Measurements from ENCODE around the gene DNAH8. TPM values are rescaled to one million over a fixed set of nuclear protein-coding genes. Genes with fewer than 3 reads are reported as not detected.

DNAH8 gene
- total and polyA plus RNA-seq, 4 donors = 0.01 to 0.37 (median 0.11) TPM

DNA sequence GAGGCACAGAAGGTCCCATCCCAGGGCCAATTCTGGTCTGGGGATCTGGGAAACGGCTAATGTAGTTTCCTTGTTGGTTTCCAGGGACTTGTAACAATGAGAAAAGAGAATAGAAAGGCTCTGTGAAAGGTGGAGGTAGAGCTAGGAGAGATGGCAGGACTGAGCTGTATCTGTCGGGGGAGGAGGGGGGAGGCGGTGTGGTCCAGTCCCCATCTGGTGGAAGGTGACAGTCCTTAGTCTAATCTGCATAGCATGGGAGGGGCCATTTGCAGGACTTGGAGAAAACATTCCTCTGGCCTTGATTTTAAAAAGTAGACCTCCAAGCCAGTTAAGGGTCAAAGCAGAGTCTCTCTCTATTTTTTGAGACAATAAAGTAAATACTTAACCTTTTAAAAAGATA lies 137.1 kb downstream of the DNAH8 start:
- 87 to 92% methylated on average over 3 of the region's 3 CpGs for WGBS, 2 donors

DNA sequence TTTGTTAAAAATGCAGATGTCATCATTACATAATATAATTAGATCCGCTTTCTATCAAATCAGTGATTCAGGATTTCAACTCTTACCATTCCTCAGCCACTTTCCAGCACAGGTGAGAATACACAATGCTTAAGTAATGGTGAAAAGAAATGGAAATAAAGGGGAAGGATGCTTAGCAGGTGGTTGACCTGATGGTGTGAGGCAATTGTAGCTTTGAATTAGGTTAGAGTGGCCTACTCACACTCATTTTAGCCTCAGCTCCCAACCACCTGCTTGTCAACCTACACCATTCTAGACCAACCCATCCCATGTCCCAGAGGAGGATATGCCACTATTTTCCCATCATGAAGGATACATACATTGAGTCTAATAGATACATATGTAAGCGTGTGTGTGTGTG lies 138.1 kb downstream of the DNAH8 start:
- Histone ChIP-seq H3K27me3 (ENCODE audit: control insufficient read depth in 3 of 3, insufficient read depth in 3 of 3, low read length in 2 of 3) (peaks cover 0 to 2% (median 0%) of the 10 kb centered on the region in 3 donors), H3K4me1 (ENCODE audit: control insufficient read depth in 5 of 5, insufficient read depth in 5 of 5, low read length in 5 of 5) (no peaks in the 10 kb centered on the region), H3K27ac (ENCODE audit: low read depth in 1 of 2, low read length in 1 of 2) (no peak overlapping the region), H3K36me3 (ENCODE audit: control insufficient read depth in 4 of 4, insufficient read depth in 4 of 4, low read length in 4 of 4) (no peaks in the 10 kb centered on the region), H3K4me3 (no peak overlapping the region), H3K9me3 (ENCODE audit: control insufficient read depth in 4 of 4, insufficient read depth in 3 of 4, low read length in 3 of 4) (no peaks in the 10 kb centered on the region), H3K9ac (ENCODE audit: insufficient read depth in 1 of 2, low read length in 2 of 2) (no peak overlapping the region)
- TF ChIP-seq, protein P1, sequence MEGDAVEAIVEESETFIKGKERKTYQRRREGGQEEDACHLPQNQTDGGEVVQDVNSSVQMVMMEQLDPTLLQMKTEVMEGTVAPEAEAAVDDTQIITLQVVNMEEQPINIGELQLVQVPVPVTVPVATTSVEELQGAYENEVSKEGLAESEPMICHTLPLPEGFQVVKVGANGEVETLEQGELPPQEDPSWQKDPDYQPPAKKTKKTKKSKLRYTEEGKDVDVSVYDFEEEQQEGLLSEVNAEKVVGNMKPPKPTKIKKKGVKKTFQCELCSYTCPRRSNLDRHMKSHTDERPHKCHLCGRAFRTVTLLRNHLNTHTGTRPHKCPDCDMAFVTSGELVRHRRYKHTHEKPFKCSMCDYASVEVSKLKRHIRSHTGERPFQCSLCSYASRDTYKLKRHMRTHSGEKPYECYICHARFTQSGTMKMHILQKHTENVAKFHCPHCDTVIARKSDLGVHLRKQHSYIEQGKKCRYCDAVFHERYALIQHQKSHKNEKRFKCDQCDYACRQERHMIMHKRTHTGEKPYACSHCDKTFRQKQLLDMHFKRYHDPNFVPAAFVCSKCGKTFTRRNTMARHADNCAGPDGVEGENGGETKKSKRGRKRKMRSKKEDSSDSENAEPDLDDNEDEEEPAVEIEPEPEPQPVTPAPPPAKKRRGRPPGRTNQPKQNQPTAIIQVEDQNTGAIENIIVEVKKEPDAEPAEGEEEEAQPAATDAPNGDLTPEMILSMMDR (IDR thresholded peaks at IDR 0.05; ENCODE audit: control extremely low read depth, extremely low read depth) = no peak
- 92 to 96% methylated on average over 2 of the region's 2 CpGs for WGBS, 2 donors
- DNase-seq (no peak), ATAC-seq (ENCODE audit: insufficient read depth, low FRiP score) (no peak)

More for the DNA sequence above, 137.1 kb downstream of the DNAH8 start:
- no peak overlapping the region for H3K4me3 ChIP-seq
- ATAC-seq (ENCODE audit: insufficient read depth, low FRiP score) (no peak), DNase-seq (no peak)
- no peaks in the 10 kb centered on the region for H3K9me3 ChIP-seq (ENCODE audit: control insufficient read depth in 4 of 4, insufficient read depth in 3 of 4, low read length in 3 of 4)
- TF ChIP-seq, protein P1 (IDR thresholded peaks at IDR 0.05; ENCODE audit: control extremely low read depth, extremely low read depth) = no peak
- H3K27me3 ChIP-seq (ENCODE audit: control insufficient read depth in 3 of 3, insufficient read depth in 3 of 3, low read length in 2 of 3) = peaks cover 0 to 2% (median 0%) of the 10 kb centered on the region in 3 donors
- no peaks in the 10 kb centered on the region for H3K36me3 ChIP-seq (ENCODE audit: control insufficient read depth in 4 of 4, insufficient read depth in 4 of 4, low read length in 4 of 4)
- H3K9ac ChIP-seq (ENCODE audit: insufficient read depth in 1 of 2, low read length in 2 of 2) = no peak overlapping the region
- H3K27ac ChIP-seq (ENCODE audit: low read depth in 1 of 2, low read length in 1 of 2) = no peak overlapping the region
- no peaks in the 10 kb centered on the region for H3K4me1 ChIP-seq (ENCODE audit: control insufficient read depth in 5 of 5, insufficient read depth in 5 of 5, low read length in 5 of 5)

DNA sequence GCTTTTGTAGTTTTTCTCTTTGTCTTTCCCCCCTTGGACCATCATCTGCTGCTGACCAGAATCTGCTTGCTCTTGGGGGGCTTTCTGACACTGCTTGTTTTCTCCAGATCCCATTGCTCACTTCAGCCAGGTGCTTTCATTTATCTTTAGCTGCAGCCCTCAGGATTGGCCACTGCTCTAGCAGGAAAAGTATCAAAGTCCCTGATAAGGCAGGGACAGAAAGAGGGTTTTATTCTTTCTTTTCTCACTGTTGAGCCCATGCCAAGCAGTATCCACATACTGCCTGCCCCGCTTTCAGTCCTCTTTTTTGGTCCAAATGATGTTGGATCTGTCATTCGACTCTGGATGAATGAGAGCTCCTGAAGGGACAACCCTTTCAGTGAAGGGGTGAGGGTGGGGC lies 141.4 kb downstream of the DNAH8 start:
- 86 to 93% methylated on average over 2 of the region's 2 CpGs for WGBS, 2 donors
- no peaks in the 10 kb centered on the region for H3K9me3 ChIP-seq (ENCODE audit: control insufficient read depth in 4 of 4, insufficient read depth in 3 of 4, low read length in 3 of 4)
- H3K27me3 ChIP-seq (ENCODE audit: control insufficient read depth in 3 of 3, insufficient read depth in 3 of 3, low read length in 2 of 3) = no peaks in the 10 kb centered on the region
- TF ChIP-seq, protein P1 (IDR thresholded peaks at IDR 0.05; ENCODE audit: control extremely low read depth, extremely low read depth) = no peak
- H3K9ac ChIP-seq (ENCODE audit: insufficient read depth in 1 of 2, low read length in 2 of 2) = no peak overlapping the region
- no peaks in the 10 kb centered on the region for H3K4me1 ChIP-seq (ENCODE audit: control insufficient read depth in 5 of 5, insufficient read depth in 5 of 5, low read length in 5 of 5)
- H3K36me3 ChIP-seq (ENCODE audit: control insufficient read depth in 4 of 4, insufficient read depth in 4 of 4, low read length in 4 of 4) = no peaks in the 10 kb centered on the region
- DNase-seq (no peak), ATAC-seq (ENCODE audit: insufficient read depth, low FRiP score) (no peak)
- H3K27ac ChIP-seq (ENCODE audit: low read depth in 1 of 2, low read length in 1 of 2) = no peak overlapping the region
- H3K4me3 ChIP-seq = no peak overlapping the region

DNA sequence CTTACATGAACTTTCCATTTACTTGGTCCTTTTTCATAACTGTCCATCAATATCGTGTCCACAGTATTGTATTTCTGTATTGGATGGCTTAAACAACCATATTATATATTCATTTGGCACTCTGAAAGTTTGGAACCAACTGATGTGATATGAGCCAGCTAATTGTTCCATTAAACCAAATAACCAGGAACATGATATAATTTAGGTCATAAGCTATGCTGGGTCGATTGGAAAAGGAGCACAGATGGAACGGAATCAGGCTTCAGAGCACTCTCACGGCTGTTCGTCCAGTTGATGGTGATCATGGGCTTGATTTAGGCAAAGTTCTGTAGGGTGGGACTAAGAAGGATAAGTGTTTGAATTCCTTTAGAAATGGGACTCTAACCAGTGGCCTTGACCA lies 142.7 kb downstream of the DNAH8 start:
- ATAC-seq (ENCODE audit: insufficient read depth, low FRiP score) (no peak), DNase-seq (no peak)
- TF ChIP-seq, protein P1 (IDR thresholded peaks at IDR 0.05; ENCODE audit: control extremely low read depth, extremely low read depth) = no peak
- no peaks in the 10 kb centered on the region for H3K9me3 ChIP-seq (ENCODE audit: control insufficient read depth in 4 of 4, insufficient read depth in 3 of 4, low read length in 3 of 4)
- WGBS, 2 donors = 93% methylated on average over 5 of the region's 5 CpGs
- no peak overlapping the region for H3K27ac ChIP-seq (ENCODE audit: low read depth in 1 of 2, low read length in 1 of 2)
- H3K27me3 ChIP-seq (ENCODE audit: control insufficient read depth in 3 of 3, insufficient read depth in 3 of 3, low read length in 2 of 3) = no peaks in the 10 kb centered on the region
- no peaks in the 10 kb centered on the region for H3K4me1 ChIP-seq (ENCODE audit: control insufficient read depth in 5 of 5, insufficient read depth in 5 of 5, low read length in 5 of 5)
- H3K9ac ChIP-seq (ENCODE audit: insufficient read depth in 1 of 2, low read length in 2 of 2) = no peak overlapping the region
- H3K4me3 ChIP-seq = no peak overlapping the region
- H3K36me3 ChIP-seq (ENCODE audit: control insufficient read depth in 4 of 4, insufficient read depth in 4 of 4, low read length in 4 of 4) = no peaks in the 10 kb centered on the region
